ENCODE results near the gene TMEM14A.
"Not testable (repeated sequence)": the region's sequence is repeated elsewhere in the genome, so short reads cannot be mapped to it uniquely, and the experiment has no call there.

The TMEM14A gene

GRCh38 chr6:52664991-52665686 lies 5.8 kb upstream of the TMEM14A start:
- H3K4me1 ChIP-seq (ENCODE audit: control insufficient read depth in 5 of 5, insufficient read depth in 5 of 5, low read length in 5 of 5), result peaks cover 5 to 17% (median 15%) of the 10 kb centered on the region in 5 donors
- H3K9ac ChIP-seq (ENCODE audit: low read length in 5 of 5), result peak overlapping the region in 4 of 5 donors; percentile 17 to 82 (median 72)
- no peaks in the 10 kb centered on the region for H3K36me3 ChIP-seq (ENCODE audit: control insufficient read depth in 5 of 5, insufficient read depth in 5 of 5, low read length in 5 of 5)
- H3K27ac ChIP-seq (ENCODE audit: low read depth, low read length), result peak overlapping the region; percentile 34
- peak overlapping the region; percentile 68 to 80 (median 74) for H3K4me3 ChIP-seq (ENCODE audit: low read depth in 1 of 5, low read length in 5 of 5)
- H3K9me3 ChIP-seq (ENCODE audit: control insufficient read depth in 5 of 5, low read length in 5 of 5), result no peaks in the 10 kb centered on the region
- H3K27me3 ChIP-seq (ENCODE audit: control insufficient read depth in 5 of 5, insufficient read depth in 4 of 5, low read length in 5 of 5), result no peaks in the 10 kb centered on the region

DNA sequence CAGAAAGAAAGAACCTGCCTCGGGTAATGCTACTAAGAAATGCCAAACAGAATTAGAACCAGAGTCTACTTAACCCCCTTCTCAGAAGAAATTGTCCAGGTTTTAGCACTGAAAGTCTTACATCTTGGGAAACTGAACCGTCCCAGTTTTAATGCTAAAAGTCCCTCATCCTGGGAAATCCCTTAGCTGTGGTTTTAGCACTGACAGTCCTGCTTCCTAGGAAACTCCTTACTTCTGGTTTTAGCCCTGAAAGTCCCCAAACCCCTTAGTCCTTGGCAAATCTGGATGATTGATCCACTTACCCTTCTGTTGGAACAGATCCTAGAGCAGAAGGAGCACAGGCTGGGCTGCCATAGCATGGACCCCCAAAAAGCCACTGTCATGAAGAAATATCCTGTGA lies 4.8 kb upstream of the TMEM14A start:
- H3K9ac ChIP-seq (ENCODE audit: low read length in 5 of 5), result no peak overlapping the region
- H3K27ac ChIP-seq (ENCODE audit: low read depth, low read length), result no peak overlapping the region

DNA sequence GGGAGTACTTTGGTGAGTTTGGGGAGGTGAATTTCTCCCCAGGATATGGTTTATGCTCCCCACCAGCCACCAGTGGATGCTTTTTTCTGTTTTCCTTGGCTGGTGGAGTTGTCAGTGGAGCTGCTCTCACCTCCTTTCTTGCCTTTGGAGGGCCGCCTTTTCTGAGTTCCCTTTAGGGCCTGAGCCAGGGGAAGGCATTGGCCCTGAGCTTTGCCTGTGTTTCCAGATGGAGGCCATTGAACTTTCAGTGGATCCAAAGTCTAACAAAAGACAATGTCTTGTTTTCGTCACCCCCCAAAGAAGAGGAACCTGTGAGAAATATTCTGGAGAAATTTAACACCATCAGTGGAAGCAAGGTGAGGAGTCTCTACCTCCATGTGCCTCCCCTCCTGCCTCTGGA lies 4.4 kb upstream of the TMEM14A start:
- Histone ChIP-seq H3K9me3 (ENCODE audit: control insufficient read depth in 5 of 5, low read length in 5 of 5) (no peaks in the 10 kb centered on the region), H3K27me3 (ENCODE audit: control insufficient read depth in 5 of 5, insufficient read depth in 4 of 5, low read length in 5 of 5) (no peaks in the 10 kb centered on the region), H3K4me3 (ENCODE audit: low read depth in 1 of 5, low read length in 5 of 5) (no peak overlapping the region), H3K4me1 (ENCODE audit: control insufficient read depth in 5 of 5, insufficient read depth in 5 of 5, low read length in 5 of 5) (peaks cover 5 to 30% (median 27%) of the 10 kb centered on the region in 5 donors), H3K27ac (ENCODE audit: low read depth, low read length) (no peak overlapping the region), H3K9ac (ENCODE audit: low read length in 5 of 5) (no peak overlapping the region), H3K36me3 (ENCODE audit: control insufficient read depth in 5 of 5, insufficient read depth in 5 of 5, low read length in 5 of 5) (no peaks in the 10 kb centered on the region)

More for the DNA sequence above, 4.8 kb upstream of the TMEM14A start:
- no peak overlapping the region for H3K4me3 ChIP-seq (ENCODE audit: low read depth in 1 of 5, low read length in 5 of 5)
- H3K36me3 ChIP-seq (ENCODE audit: control insufficient read depth in 5 of 5, insufficient read depth in 5 of 5, low read length in 5 of 5), result no peaks in the 10 kb centered on the region
- H3K4me1 ChIP-seq (ENCODE audit: control insufficient read depth in 5 of 5, insufficient read depth in 5 of 5, low read length in 5 of 5), result peaks cover 5 to 26% (median 22%) of the 10 kb centered on the region in 5 donors
- no peaks in the 10 kb centered on the region for H3K27me3 ChIP-seq (ENCODE audit: control insufficient read depth in 5 of 5, insufficient read depth in 4 of 5, low read length in 5 of 5)
- no peaks in the 10 kb centered on the region for H3K9me3 ChIP-seq (ENCODE audit: control insufficient read depth in 5 of 5, low read length in 5 of 5)

DNA sequence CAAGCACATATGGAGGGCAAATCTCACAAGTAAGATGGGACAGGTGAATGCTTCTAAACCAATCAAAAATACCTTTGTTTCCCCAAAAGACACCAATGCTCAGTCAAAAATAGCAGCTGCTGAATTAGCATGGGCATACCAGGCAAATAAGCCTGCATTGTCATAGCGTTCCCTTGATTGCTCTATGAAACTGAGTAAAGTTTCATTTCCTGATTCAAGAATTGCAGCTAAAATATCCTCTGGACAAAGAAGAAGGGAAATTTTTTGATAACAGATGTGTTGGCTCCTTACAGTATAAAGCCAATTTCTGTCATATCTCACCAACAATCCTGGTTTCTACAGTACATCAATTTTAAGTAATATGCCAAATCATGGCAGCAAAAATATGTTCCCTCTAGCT lies 3.3 kb upstream of the TMEM14A start:
- no peaks in the 10 kb centered on the region for H3K9me3 ChIP-seq (ENCODE audit: control insufficient read depth in 5 of 5, low read length in 5 of 5)
- no peaks in the 10 kb centered on the region for H3K27me3 ChIP-seq (ENCODE audit: control insufficient read depth in 5 of 5, insufficient read depth in 4 of 5, low read length in 5 of 5)
- H3K36me3 ChIP-seq (ENCODE audit: control insufficient read depth in 5 of 5, insufficient read depth in 5 of 5, low read length in 5 of 5), result no peaks in the 10 kb centered on the region
- H3K4me3 ChIP-seq (ENCODE audit: low read depth in 1 of 5, low read length in 5 of 5), result no peak overlapping the region
- H3K27ac ChIP-seq (ENCODE audit: low read depth, low read length), result no peak overlapping the region
- peaks cover 5 to 37% (median 30%) of the 10 kb centered on the region in 5 donors for H3K4me1 ChIP-seq (ENCODE audit: control insufficient read depth in 5 of 5, insufficient read depth in 5 of 5, low read length in 5 of 5)
- no peak overlapping the region for H3K9ac ChIP-seq (ENCODE audit: low read length in 5 of 5)

DNA sequence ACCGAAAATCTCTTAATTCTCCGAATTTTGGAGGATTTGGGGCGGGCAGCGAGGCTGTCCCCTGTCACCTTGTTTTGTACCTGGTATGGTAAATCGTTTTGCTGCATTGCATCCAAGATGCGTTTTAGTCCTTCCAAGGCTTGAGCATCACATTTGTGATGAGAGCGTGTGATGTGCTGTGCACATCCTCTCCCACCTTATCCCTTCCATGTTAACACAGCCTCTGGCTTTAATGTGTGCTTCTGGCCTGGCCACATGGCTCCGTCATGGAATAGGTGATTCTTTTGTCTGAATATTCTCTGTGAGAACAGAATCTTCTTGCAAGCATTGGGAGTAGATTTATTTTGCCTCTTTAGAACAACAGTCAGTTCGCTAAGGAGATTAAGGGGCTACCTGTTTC lies 763 bp downstream of the TMEM14A start:
- Histone ChIP-seq H3K9ac (ENCODE audit: low read length in 5 of 5) (peak overlapping the region in 2 of 5 donors; percentile 66 to 72), H3K36me3 (ENCODE audit: control insufficient read depth in 5 of 5, insufficient read depth in 5 of 5, low read length in 5 of 5) (peaks cover 0 to 3% (median 0%) of the 10 kb centered on the region in 5 donors), H3K4me3 (ENCODE audit: low read depth in 1 of 5, low read length in 5 of 5) (peak overlapping the region; percentile 84 to 93 (median 87)), H3K9me3 (ENCODE audit: control insufficient read depth in 5 of 5, low read length in 5 of 5) (no peaks in the 10 kb centered on the region), H3K27ac (ENCODE audit: low read depth, low read length) (no peak overlapping the region), H3K4me1 (ENCODE audit: control insufficient read depth in 5 of 5, insufficient read depth in 5 of 5, low read length in 5 of 5) (peaks cover 0 to 19% (median 16%) of the 10 kb centered on the region in 5 donors), H3K27me3 (ENCODE audit: control insufficient read depth in 5 of 5, insufficient read depth in 4 of 5, low read length in 5 of 5) (no peaks in the 10 kb centered on the region)

DNA sequence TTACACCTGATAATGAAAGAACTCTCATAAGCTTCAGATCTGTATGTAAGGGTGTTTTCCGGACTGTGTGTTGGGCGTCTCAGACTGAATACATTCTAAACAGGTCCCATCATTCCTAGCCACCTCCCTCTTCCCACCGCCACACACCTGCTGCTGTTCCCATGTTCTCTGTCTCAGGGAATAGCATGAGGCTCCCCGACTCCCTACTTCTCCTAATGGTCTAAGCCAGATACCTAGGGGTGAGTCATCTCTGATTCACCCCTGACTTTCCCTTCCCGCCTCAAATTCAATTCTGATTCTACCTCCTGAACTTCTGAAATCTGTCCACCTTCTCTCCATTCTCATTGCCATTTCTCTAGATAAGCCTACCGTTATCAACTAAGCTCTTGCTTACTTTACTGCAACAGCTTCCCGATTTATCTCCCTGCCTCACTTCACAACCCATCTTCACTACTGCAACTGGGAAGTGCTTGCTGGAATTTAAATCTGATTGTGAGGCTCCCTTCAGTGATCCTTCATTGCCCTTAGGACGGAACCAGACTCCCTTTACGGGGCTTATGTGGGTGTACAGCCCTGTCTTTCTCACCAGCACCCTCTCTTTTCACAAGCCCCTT lies 1.6 kb downstream of the TMEM14A start:
- Histone ChIP-seq H3K9me3 (ENCODE audit: control insufficient read depth in 5 of 5, low read length in 5 of 5) (no peaks in the 10 kb centered on the region), H3K36me3 (ENCODE audit: control insufficient read depth in 5 of 5, insufficient read depth in 5 of 5, low read length in 5 of 5) (peaks cover 0 to 7% (median 3%) of the 10 kb centered on the region in 5 donors), H3K4me3 (ENCODE audit: low read depth in 1 of 5, low read length in 5 of 5) (no peak overlapping the region), H3K27ac (ENCODE audit: low read depth, low read length) (no peak overlapping the region), H3K27me3 (ENCODE audit: control insufficient read depth in 5 of 5, insufficient read depth in 4 of 5, low read length in 5 of 5) (no peaks in the 10 kb centered on the region), H3K9ac (ENCODE audit: low read length in 5 of 5) (no peak overlapping the region), H3K4me1 (ENCODE audit: control insufficient read depth in 5 of 5, insufficient read depth in 5 of 5, low read length in 5 of 5) (peaks cover 0 to 19% (median 16%) of the 10 kb centered on the region in 5 donors)

- Histone ChIP-seq H3K27ac (ENCODE audit: low read depth, low read length) (no peak overlapping the region), H3K9me3 (ENCODE audit: control insufficient read depth in 5 of 5, low read length in 5 of 5) (no peaks in the 10 kb centered on the region), H3K27me3 (ENCODE audit: control insufficient read depth in 5 of 5, insufficient read depth in 4 of 5, low read length in 5 of 5) (no peaks in the 10 kb centered on the region), H3K36me3 (ENCODE audit: control insufficient read depth in 5 of 5, insufficient read depth in 5 of 5, low read length in 5 of 5) (peaks cover 0 to 18% (median 11%) of the 10 kb centered on the region in 5 donors), H3K4me3 (ENCODE audit: low read depth in 1 of 5, low read length in 5 of 5) (no peak overlapping the region), H3K9ac (ENCODE audit: low read length in 5 of 5) (no peak overlapping the region), H3K4me1 (ENCODE audit: control insufficient read depth in 5 of 5, insufficient read depth in 5 of 5, low read length in 5 of 5) (peaks cover 0 to 19% (median 16%) of the 10 kb centered on the region in 5 donors)
Measured at GRCh38 chr6:52674666-52675065, 3.8 kb downstream of the TMEM14A start.

DNA sequence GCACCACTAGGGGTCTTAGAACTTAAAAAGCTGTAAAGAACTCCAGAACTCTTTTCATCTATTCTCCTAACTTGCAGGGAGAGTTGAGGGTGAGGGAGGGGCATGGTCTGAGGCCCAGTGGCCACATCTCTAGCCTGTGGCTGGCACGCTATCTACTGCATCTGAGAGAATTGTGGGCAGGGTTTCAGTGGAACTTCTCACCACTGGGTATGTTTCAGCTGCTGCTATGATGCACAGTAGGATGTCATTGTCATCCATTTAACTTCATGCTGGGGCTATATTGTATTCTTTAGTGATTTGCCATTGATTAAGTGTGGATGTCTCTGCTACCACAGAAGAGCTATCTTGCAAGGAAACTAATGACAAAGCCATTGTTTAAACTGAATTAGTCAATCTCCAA lies 4.5 kb downstream of the TMEM14A start:
- no peak overlapping the region for H3K27ac ChIP-seq (ENCODE audit: low read depth, low read length)
- peaks cover 0 to 18% (median 11%) of the 10 kb centered on the region in 5 donors for H3K36me3 ChIP-seq (ENCODE audit: control insufficient read depth in 5 of 5, insufficient read depth in 5 of 5, low read length in 5 of 5)
- no peaks in the 10 kb centered on the region for H3K27me3 ChIP-seq (ENCODE audit: control insufficient read depth in 5 of 5, insufficient read depth in 4 of 5, low read length in 5 of 5)
- no peaks in the 10 kb centered on the region for H3K9me3 ChIP-seq (ENCODE audit: control insufficient read depth in 5 of 5, low read length in 5 of 5)
- no peak overlapping the region for H3K9ac ChIP-seq (ENCODE audit: low read length in 5 of 5)
- H3K4me1 ChIP-seq (ENCODE audit: control insufficient read depth in 5 of 5, insufficient read depth in 5 of 5, low read length in 5 of 5), result peaks cover 0 to 18% (median 16%) of the 10 kb centered on the region in 5 donors
- H3K4me3 ChIP-seq (ENCODE audit: low read depth in 1 of 5, low read length in 5 of 5), result no peak overlapping the region

GRCh38 chr6:52676631-52677030 lies 5.7 kb downstream of the TMEM14A start:
- not testable (repeated sequence) for H3K9ac ChIP-seq (ENCODE audit: low read length in 5 of 5); H3K4me3 ChIP-seq (ENCODE audit: low read depth in 1 of 5, low read length in 5 of 5); H3K27me3 ChIP-seq (ENCODE audit: control insufficient read depth in 5 of 5, insufficient read depth in 4 of 5, low read length in 5 of 5); H3K4me1 ChIP-seq (ENCODE audit: control insufficient read depth in 5 of 5, insufficient read depth in 5 of 5, low read length in 5 of 5); H3K9me3 ChIP-seq (ENCODE audit: control insufficient read depth in 5 of 5, low read length in 5 of 5); H3K27ac ChIP-seq (ENCODE audit: low read depth, low read length)
- peaks cover 1 to 23% (median 13%) of the 10 kb centered on the region in 5 donors for H3K36me3 ChIP-seq (ENCODE audit: control insufficient read depth in 5 of 5, insufficient read depth in 5 of 5, low read length in 5 of 5)

GRCh38 chr6:52681416-52681815 lies 10.5 kb downstream of the TMEM14A start:
- H3K27me3 ChIP-seq (ENCODE audit: control insufficient read depth in 5 of 5, insufficient read depth in 4 of 5, low read length in 5 of 5), result no peaks in the 10 kb centered on the region
- H3K27ac ChIP-seq (ENCODE audit: low read depth, low read length), result no peak overlapping the region
- H3K36me3 ChIP-seq (ENCODE audit: control insufficient read depth in 5 of 5, insufficient read depth in 5 of 5, low read length in 5 of 5), result peaks cover 17 to 27% (median 21%) of the 10 kb centered on the region in 5 donors
- H3K4me1 ChIP-seq (ENCODE audit: control insufficient read depth in 5 of 5, insufficient read depth in 5 of 5, low read length in 5 of 5), result no peaks in the 10 kb centered on the region
- H3K9me3 ChIP-seq (ENCODE audit: control insufficient read depth in 5 of 5, low read length in 5 of 5), result no peaks in the 10 kb centered on the region
- H3K9ac ChIP-seq (ENCODE audit: low read length in 5 of 5), result no peak overlapping the region
- H3K4me3 ChIP-seq (ENCODE audit: low read depth in 1 of 5, low read length in 5 of 5), result no peak overlapping the region

Measured in subcutaneous abdominal adipose tissue (tissue), 5 donors.